NB4 (cell line): ENCODE results near the gene CNKSR1.

Source experiments
- CTCF ChIP-seq: IDR thresholded peaks from one replicate; pipeline ENCODE4 v1.5.1; 2012; ENCODE audit warnings: low read depth, low read length
- MAX ChIP-seq: IDR thresholded peaks from 2 replicates; pipeline ENCODE4 v1.6.1; 2011; ENCODE audit warnings: low read depth, low read length
- MYC ChIP-seq: IDR thresholded peaks from 2 replicates; pipeline ENCODE4 v1.6.1; 2011; ENCODE audit warnings: low read depth, low read length
- POLR2A ChIP-seq: IDR thresholded peaks from 2 replicates; pipeline ENCODE4 v1.6.1; 2011; ENCODE audit warnings: mild to moderate bottlenecking; ENCODE audit not compliant: insufficient read length; ENCODE audit errors: extremely low read depth

GRCh38 chr1:26225033-26225831 is 47.9 kb downstream of the CNKSR1 start:
- TF ChIP-seq POLR2A (no peak), CTCF (no peak), MYC (no peak), MAX (no peak)
